Activated naive CD4-positive, alpha-beta T cell treated with anti-CD3 and anti-CD28 coated beads, Interleukin-2, amount 10 ng/mL, durations not matched to agents 7 days and 5 days (primary cell): ENCODE results near the gene CD200R1L.
"Not testable (repeated sequence)": the region's sequence is repeated elsewhere in the genome, so short reads cannot be mapped to it uniquely, and the experiment has no call there.

Experiments
- CTCF ChIA-PET: fragments of 350-600 bp; sonication (Branson Sonifier 250); formaldehyde crosslinking; loops from one replicate; lab custom pipeline; 2021; ENCODE audit warnings: antibody characterized with exemption; lab: Charles Lee
- DNase-seq: peaks from one replicate; pipeline ENCODE4 v3.0.0-alpha.2; 2020
- H3K27ac Mint-ChIP-seq: one replicate; pipeline ENCODE4 v1.8.0; 2021; ENCODE audit warnings: mild to moderate bottlenecking, moderate library complexity, mixed read lengths
- H3K27me3 Mint-ChIP-seq: one replicate; pipeline ENCODE4 v1.8.0; 2021; ENCODE audit warnings: mild to moderate bottlenecking, mixed read lengths
- H3K36me3 Mint-ChIP-seq: one replicate; pipeline ENCODE4 v1.8.0; 2021; ENCODE audit warnings: mixed read lengths
- H3K4me1 Mint-ChIP-seq: one replicate; pipeline ENCODE4 v1.8.0; 2021; ENCODE audit warnings: mixed read lengths
- H3K4me3 Mint-ChIP-seq: one replicate; pipeline ENCODE4 v1.8.0; 2021; ENCODE audit warnings: mild to moderate bottlenecking, moderate library complexity, mixed read lengths
- H3K9me3 Mint-ChIP-seq: one replicate; pipeline ENCODE4 v1.8.0; 2021; ENCODE audit warnings: mixed read lengths

CD200R1L gene

DNA sequence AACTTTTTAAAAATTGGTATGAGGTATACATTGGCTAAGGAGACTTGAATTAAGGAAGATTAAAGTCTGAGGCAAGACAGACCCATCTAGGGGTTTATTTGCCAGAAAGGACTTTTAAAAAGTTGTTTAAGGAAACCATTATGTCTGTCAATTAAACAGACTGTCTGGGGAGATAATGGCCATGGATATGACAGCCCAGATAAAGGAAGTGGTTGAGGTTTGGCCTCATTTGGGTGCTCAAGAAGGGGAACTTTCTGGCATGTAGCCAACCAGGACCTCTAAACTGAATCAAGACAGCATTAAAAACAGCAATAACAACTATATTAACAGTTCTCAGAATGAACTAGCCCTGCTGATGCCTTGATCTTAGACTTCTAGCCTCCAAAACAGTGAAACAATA lies 9.9 kb upstream of the CD200R1L start:
- peaks cover 17% of the 10 kb centered on the region for H3K4me1 Mint-ChIP-seq
- peaks cover 7% of the 10 kb centered on the region for H3K36me3 Mint-ChIP-seq
- no peak overlapping the region for H3K4me3 Mint-ChIP-seq
- peaks cover 15% of the 10 kb centered on the region for H3K9me3 Mint-ChIP-seq
- no peaks in the 10 kb centered on the region for H3K27me3 Mint-ChIP-seq
- no peak overlapping the region for H3K27ac Mint-ChIP-seq
- CTCF ChIA-PET = no interaction called here
- DNase-seq = no peak

DNA sequence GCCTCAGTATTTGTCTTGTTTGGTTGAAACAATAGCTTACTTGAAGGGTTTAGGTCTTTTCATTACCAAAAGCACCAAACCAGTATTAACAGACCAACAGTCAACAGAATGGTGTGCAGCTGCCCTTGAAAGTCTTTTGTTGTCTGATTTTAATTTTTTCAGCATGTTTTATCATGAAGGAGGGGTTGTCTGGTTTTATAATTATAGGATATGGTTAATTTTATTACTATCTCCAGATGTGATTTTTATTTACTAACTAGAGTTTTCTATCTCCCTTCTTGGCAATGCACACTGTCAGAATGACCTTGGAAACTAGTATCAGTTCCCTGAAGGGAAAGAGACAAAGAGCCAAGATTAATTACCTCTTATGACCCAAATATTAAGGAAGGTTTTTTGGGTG lies 9.2 kb upstream of the CD200R1L start:
- H3K27ac Mint-ChIP-seq = no peak overlapping the region
- H3K36me3 Mint-ChIP-seq = peaks cover 8% of the 10 kb centered on the region
- H3K27me3 Mint-ChIP-seq = no peaks in the 10 kb centered on the region
- peaks cover 17% of the 10 kb centered on the region for H3K4me1 Mint-ChIP-seq
- no peak for DNase-seq
- CTCF ChIA-PET = no interaction called here
- H3K4me3 Mint-ChIP-seq = no peak overlapping the region
- H3K9me3 Mint-ChIP-seq = peaks cover 21% of the 10 kb centered on the region

GRCh38 chr3:112855074-112855473 lies 8.4 kb upstream of the CD200R1L start:
- Mint-ChIP-seq H3K9me3 (peaks cover 28% of the 10 kb centered on the region), H3K4me1 (peaks cover 17% of the 10 kb centered on the region)
- CTCF ChIA-PET = interaction anchor here (1.2 kb wide), 1 partner anchor 41 kb away, joined by 3 read pairs; no protein-coding TSS in a partner anchor
- not testable (repeated sequence) for DNase-seq, H3K36me3 Mint-ChIP-seq, H3K4me3 Mint-ChIP-seq, H3K27ac Mint-ChIP-seq, H3K27me3 Mint-ChIP-seq

- Mint-ChIP-seq H3K4me3 (peak overlapping the region; percentile 3), H3K36me3 (peaks cover 13% of the 10 kb centered on the region), H3K4me1 (peaks cover 27% of the 10 kb centered on the region), H3K27me3 (no peaks in the 10 kb centered on the region), H3K9me3 (peaks cover 42% of the 10 kb centered on the region), H3K27ac (peak overlapping the region; percentile 85)
- CTCF ChIA-PET = interaction anchor here (1.0 kb wide), 1 partner anchor 30 kb away, joined by 3 read pairs; no protein-coding TSS in a partner anchor
- peak; percentile 25 for DNase-seq
Observed at GRCh38 chr3:112848196-112848595, 1.5 kb upstream of the CD200R1L start.

DNA sequence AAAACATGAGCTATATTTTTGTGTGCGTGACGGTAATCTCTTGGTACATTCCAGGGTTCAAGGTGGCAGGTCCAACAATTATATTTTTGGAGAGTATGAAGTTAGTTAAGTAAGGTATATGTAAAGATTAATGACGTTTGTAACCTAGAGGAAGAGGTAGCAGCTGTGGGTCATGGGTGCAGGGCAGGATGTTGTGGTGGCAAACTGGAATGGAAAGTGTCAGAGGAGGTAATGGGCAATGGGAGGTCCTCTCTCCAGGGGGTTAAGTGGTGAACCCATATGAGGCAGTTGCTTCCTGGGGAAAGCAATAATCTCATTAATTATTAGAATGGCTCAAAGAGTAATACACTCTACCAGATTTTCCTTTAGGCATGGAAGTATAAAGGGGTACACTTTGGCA lies 1.0 kb upstream of the CD200R1L start:
- peaks cover 13% of the 10 kb centered on the region for H3K36me3 Mint-ChIP-seq
- peak; percentile 68 for DNase-seq
- peaks cover 44% of the 10 kb centered on the region for H3K9me3 Mint-ChIP-seq
- CTCF ChIA-PET = interaction anchor here (1.0 kb wide), 2 partner anchors 29 to 113 kb away, joined by 3 to 4 read pairs; no protein-coding TSS in a partner anchor
- H3K4me3 Mint-ChIP-seq = peak overlapping the region; percentile 0
- no peaks in the 10 kb centered on the region for H3K27me3 Mint-ChIP-seq
- H3K27ac Mint-ChIP-seq = peak overlapping the region; percentile 85
- peaks cover 27% of the 10 kb centered on the region for H3K4me1 Mint-ChIP-seq

DNA sequence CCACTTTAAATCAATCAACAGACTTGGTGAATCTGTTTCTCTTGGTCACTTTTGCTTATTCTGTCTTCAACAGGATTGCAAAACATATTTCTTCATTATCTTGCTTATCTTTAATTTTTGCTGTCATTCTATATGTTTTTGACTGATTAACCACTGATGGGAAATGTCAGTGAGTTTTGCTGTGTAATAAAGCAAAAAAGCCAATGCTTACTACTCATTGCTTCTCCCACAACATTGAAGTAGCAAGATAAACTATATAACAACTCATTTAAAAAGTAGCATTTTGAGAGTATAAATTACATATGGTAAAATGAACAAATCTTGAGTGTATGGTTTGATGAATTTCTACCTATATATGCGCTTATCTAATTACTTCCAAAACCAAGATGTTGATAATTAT lies 892 bp downstream of the CD200R1L start:
- Mint-ChIP-seq H3K4me1 (peaks cover 27% of the 10 kb centered on the region), H3K4me3 (no peak overlapping the region), H3K27ac (no peak overlapping the region), H3K36me3 (peaks cover 4% of the 10 kb centered on the region), H3K27me3 (no peaks in the 10 kb centered on the region), H3K9me3 (peaks cover 30% of the 10 kb centered on the region)
- DNase-seq = no peak
- CTCF ChIA-PET = no interaction called here

DNA sequence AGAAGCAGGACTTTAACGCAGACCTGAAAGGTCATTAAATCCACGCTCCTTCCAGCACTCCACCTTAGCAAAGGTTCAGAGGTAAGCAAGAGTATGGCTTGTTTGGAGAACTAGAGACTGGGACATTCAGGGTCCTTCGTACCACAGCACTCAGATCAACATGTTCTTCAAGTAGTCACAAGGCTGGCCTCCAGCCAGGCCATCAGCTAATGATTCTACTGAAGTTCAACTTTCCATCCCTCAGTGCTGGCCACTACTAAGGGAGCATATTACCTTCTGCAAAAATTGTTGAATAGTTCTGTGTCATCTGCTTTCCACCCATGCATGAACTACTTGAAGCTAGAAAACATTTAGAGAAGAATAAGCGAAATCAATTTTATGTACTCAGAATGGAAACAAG lies 17.6 kb downstream of the CD200R1L start:
- no peaks in the 10 kb centered on the region for H3K27me3 Mint-ChIP-seq

DNA sequence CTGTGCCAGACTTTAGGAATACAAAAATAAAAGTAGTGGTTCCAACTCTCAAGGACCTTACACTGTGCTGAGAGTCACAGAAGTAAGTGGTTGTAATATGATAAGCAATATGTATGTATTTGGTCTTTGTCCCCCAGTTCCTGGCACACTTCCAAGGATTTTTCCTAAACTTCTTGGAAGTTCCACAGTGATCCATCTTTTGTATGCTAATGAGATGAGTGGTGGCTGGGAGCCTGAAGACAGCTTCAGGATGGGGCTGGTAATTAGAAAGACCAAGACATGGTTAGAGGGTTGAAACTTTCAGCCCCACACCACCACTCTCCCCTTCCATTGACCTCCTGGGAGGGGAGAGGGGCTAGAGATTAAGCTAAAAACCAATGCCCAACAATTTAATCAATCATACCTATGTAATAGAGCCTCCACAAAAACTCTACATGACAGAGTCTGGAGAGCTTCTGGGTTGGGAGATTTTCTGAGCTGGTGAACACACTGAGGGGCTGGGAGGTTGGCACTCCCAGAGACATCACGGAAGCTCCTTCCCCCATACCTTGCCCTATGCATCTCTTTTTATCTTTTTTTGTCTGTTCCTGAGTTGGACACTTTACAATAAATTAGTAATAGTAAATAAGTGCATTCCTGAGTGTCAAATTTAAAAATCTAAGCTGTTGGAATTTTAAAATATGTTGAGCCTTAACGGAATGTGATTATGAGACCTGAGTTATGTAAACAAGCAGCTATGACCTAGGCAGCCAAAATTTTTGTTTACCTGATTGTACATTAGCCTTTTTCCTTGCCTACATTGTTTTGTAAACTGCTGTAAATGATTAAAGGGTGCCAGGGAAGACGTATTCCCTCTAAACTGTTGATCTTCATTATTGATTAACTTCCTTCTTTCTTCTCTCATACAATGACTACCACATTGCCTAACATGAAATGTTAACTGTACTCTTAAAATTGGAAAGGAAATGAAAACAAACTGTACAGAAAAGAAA lies 24.3 kb downstream of the CD200R1L start:
- CTCF ChIA-PET = interaction anchor here (0.7 kb wide), 1 partner anchor 214 kb away, joined by 3 read pairs; no protein-coding TSS in a partner anchor
- H3K4me1 Mint-ChIP-seq = no peaks in the 10 kb centered on the region
- H3K27ac Mint-ChIP-seq = no peak overlapping the region
- no peaks in the 10 kb centered on the region for H3K27me3 Mint-ChIP-seq
- no peak for DNase-seq
- no peaks in the 10 kb centered on the region for H3K36me3 Mint-ChIP-seq
- H3K4me3 Mint-ChIP-seq = no peak overlapping the region
- H3K9me3 Mint-ChIP-seq = no peaks in the 10 kb centered on the region

More for the DNA sequence above, 17.6 kb downstream of the CD200R1L start:
- Mint-ChIP-seq H3K9me3 (peaks cover 2% of the 10 kb centered on the region), H3K27ac (no peak overlapping the region), H3K4me3 (no peak overlapping the region), H3K36me3 (no peaks in the 10 kb centered on the region), H3K4me1 (no peaks in the 10 kb centered on the region)
- CTCF ChIA-PET = interaction anchor here (1.1 kb wide), 1 partner anchor 150 kb away, joined by 3 read pairs; no protein-coding TSS in a partner anchor
- no peak for DNase-seq

GRCh38 chr3:112818289-112818688 lies 28.4 kb downstream of the CD200R1L start:
- Mint-ChIP-seq H3K27me3 (no peaks in the 10 kb centered on the region), H3K9me3 (no peaks in the 10 kb centered on the region), H3K36me3 (no peaks in the 10 kb centered on the region), H3K4me1 (peaks cover 6% of the 10 kb centered on the region), H3K4me3 (no peak overlapping the region), H3K27ac (no peak overlapping the region)
- CTCF ChIA-PET = interaction anchor here (1.3 kb wide), 1 partner anchor 29 kb away, joined by 3 read pairs; no protein-coding TSS in a partner anchor
- no peak for DNase-seq

GRCh38 chr3:112817797-112818196 lies 28.9 kb downstream of the CD200R1L start:
- DNase-seq = no peak
- CTCF ChIA-PET = interaction anchor here (7.1 kb wide), 1 partner anchor 82 kb away, joined by 72 read pairs; no protein-coding TSS in a partner anchor
- Mint-ChIP-seq H3K9me3 (no peaks in the 10 kb centered on the region), H3K27ac (no peak overlapping the region), H3K4me3 (no peak overlapping the region), H3K36me3 (no peaks in the 10 kb centered on the region), H3K27me3 (no peaks in the 10 kb centered on the region), H3K4me1 (peaks cover 6% of the 10 kb centered on the region)

- H3K4me1 Mint-ChIP-seq = peaks cover 6% of the 10 kb centered on the region
- H3K27ac Mint-ChIP-seq = no peak overlapping the region
- no peaks in the 10 kb centered on the region for H3K27me3 Mint-ChIP-seq
- DNase-seq = no peak
- no peaks in the 10 kb centered on the region for H3K9me3 Mint-ChIP-seq
- no peak overlapping the region for H3K4me3 Mint-ChIP-seq
- CTCF ChIA-PET = interaction anchor here (7.1 kb wide), 1 partner anchor 82 kb away, joined by 72 read pairs; no protein-coding TSS in a partner anchor
- no peaks in the 10 kb centered on the region for H3K36me3 Mint-ChIP-seq
Observed at GRCh38 chr3:112817271-112817670, 29.4 kb downstream of the CD200R1L start.

DNA sequence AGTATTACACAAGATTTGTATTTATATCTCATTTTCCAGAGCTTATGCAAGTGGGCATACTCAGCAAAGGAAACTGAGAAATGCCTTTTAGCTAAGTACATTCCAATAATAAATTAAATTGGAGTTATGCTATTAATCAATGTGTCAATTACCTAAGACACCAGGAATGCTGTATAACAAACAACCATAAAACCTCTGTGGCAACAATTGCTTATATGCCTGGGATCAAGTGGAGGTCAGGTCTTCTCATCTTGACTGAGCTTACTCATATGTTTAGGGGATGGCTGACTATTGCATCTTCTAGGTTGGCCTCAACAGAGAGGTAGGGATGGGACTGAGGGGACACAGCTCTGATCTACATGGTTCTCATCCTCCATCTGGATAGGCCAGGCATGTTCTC lies 30.7 kb downstream of the CD200R1L start:
- H3K4me3 Mint-ChIP-seq = no peak overlapping the region
- no peaks in the 10 kb centered on the region for H3K36me3 Mint-ChIP-seq
- no peak overlapping the region for H3K27ac Mint-ChIP-seq
- CTCF ChIA-PET = interaction anchor here (4.0 to 7.1 kb wide), 2 partner anchors 80 to 173 kb away, joined by 50 to 72 read pairs; partner anchors contain the start of gene CCDC80
- no peaks in the 10 kb centered on the region for H3K9me3 Mint-ChIP-seq
- no peak for DNase-seq
- H3K27me3 Mint-ChIP-seq = peaks cover 4% of the 10 kb centered on the region
- peaks cover 13% of the 10 kb centered on the region for H3K4me1 Mint-ChIP-seq

- Mint-ChIP-seq H3K9me3 (no peaks in the 10 kb centered on the region), H3K4me1 (peaks cover 13% of the 10 kb centered on the region), H3K27me3 (peaks cover 4% of the 10 kb centered on the region), H3K4me3 (no peak overlapping the region), H3K27ac (no peak overlapping the region), H3K36me3 (no peaks in the 10 kb centered on the region)
- CTCF ChIA-PET = interaction anchor here (0.6 to 7.1 kb wide), 13 partner anchors 9 to 236 kb away, joined by 3 to 72 read pairs (median 3); partner anchors contain the start of genes CCDC80 and CD200R1
- no peak for DNase-seq
Observed at GRCh38 chr3:112814266-112814665, 32.4 kb downstream of the CD200R1L start.

- H3K36me3 Mint-ChIP-seq = no peaks in the 10 kb centered on the region
- peaks cover 13% of the 10 kb centered on the region for H3K4me1 Mint-ChIP-seq
- no peak overlapping the region for H3K27ac Mint-ChIP-seq
- CTCF ChIA-PET = interaction anchor here (0.6 to 7.1 kb wide), 13 partner anchors 9 to 231 kb away, joined by 3 to 72 read pairs (median 3); partner anchors contain the start of genes CCDC80 and CD200R1
- H3K4me3 Mint-ChIP-seq = no peak overlapping the region
- H3K9me3 Mint-ChIP-seq = no peaks in the 10 kb centered on the region
- no peak for DNase-seq
- peaks cover 4% of the 10 kb centered on the region for H3K27me3 Mint-ChIP-seq
Observed at GRCh38 chr3:112813723-112814171, 32.9 kb downstream of the CD200R1L start.
